K562 (cell line): ENCODE data around the gene SUPT5H. TPM values are rescaled to one million over a fixed set of nuclear protein-coding genes. Genes with fewer than 3 reads are reported as not detected.

Experiments used
- CBX5 ChIP-seq: IDR thresholded peaks from 2 replicates; pipeline ENCODE4 v1.6.1; 2014; ENCODE audit warnings: low read depth, borderline replicate concordance
- CHD7 ChIP-seq: fragments of 200-600 bp; sonication (generic); IDR thresholded peaks from one replicate; pipeline ENCODE4 v1.6.1; 2012; ENCODE audit warnings: mild to moderate bottlenecking, low read depth, low read length, inconsistent platforms
- ILF3 ChIP-seq: fragments of 450-650 bp; IDR thresholded peaks from 2 replicates; pipeline ENCODE4 v1.6.1; 2018; ENCODE audit warnings: antibody characterized with exemption, mild to moderate bottlenecking, moderate library complexity, borderline replicate concordance
- MEF2D ChIP-seq: conservative IDR thresholded peaks from 2 replicates; pipeline ENCODE4 v1.6.1; 2016; ENCODE audit warnings: low read depth, missing genetic modification characterization, missing compliant biosample characterization
- MTA3 ChIP-seq: fragments of 450-650 bp; formaldehyde crosslinking; IDR thresholded peaks from 2 replicates; pipeline ENCODE4 v1.6.1; 2017; ENCODE audit warnings: mild to moderate bottlenecking, borderline replicate concordance
- PTRF ChIP-seq: fragments of 450-650 bp; IDR thresholded peaks from 2 replicates; pipeline ENCODE4 v1.6.1; 2016; ENCODE audit warnings: mild to moderate bottlenecking, missing genetic modification characterization, missing compliant biosample characterization
- RBBP5 ChIP-seq: fragments of 200-600 bp; sonication (generic); IDR thresholded peaks from 2 replicates; pipeline ENCODE4 v1.6.1; 2012; ENCODE audit warnings: borderline replicate concordance, mild to moderate bottlenecking, low read length, control low read depth, inconsistent platforms; ENCODE audit not compliant: insufficient read depth, poor library complexity, severe bottlenecking
- TCFL5 ChIP-seq: fragments of 250-450 bp; sonication (Bioruptor Pico); conservative IDR thresholded peaks from 2 replicates; pipeline ENCODE4 v1.6.1; 2021; ENCODE audit warnings: mild to moderate bottlenecking, moderate library complexity, matching md5 sums
- ZNF280A ChIP-seq: fragments of 450-650 bp; IDR thresholded peaks from 2 replicates; pipeline ENCODE4 v1.6.1; 2018; ENCODE audit warnings: mild to moderate bottlenecking, low read depth; ENCODE audit not compliant: partially characterized antibody
- polyA plus RNA-seq, 8 experiments: library from polyadenylated mRNA; depleted of rRNA in 4 of 8; stranded (reverse) in 5 of 8; unstranded in 3 of 8; fragments of >200 nt; fragmentation: Nextera tagmentation in 2 of 8; fragmentation: Illumina TruSeq in 1 of 8; extraction: Ambion mirVana in 2 of 8; extraction: Trizol in 1 of 8; gene quantifications; 2 replicates each; pipeline versions ENCODE4 v1.2.1 to v1.2.3, GENCODE V29; 2011 to 2014; ENCODE audit warnings: inconsistent platforms in 1 of 8, missing spikeins in 1 of 8
- total RNA-seq, 7 experiments: library from RNA; depleted of rRNA in 6 of 7; stranded (reverse); fragments of >200 nt in 6 of 7; fragmentation: Illumina TruSeq in 2 of 7; extraction: Trizol in 2 of 7; gene quantifications; 2 replicates each; pipeline versions ENCODE4 v1.2.1 to v1.2.3, GENCODE V29; 2011 to 2021; ENCODE audit warnings: low replicate concordance in 1 of 7

Gene SUPT5H
- total and polyA plus RNA-seq, 9 of the 15 experiments (the other 6 are each of a cell fraction or from before 2014, with no cell fraction given) = 13.3 to 85.9 (median 35.9) TPM

- TF ChIP-seq ZNF280A (no peak), RBBP5 (no peak), MTA3 (0 out of 2 replicates have a peak, but pooled peaks have one; percentile 57), CHD7 (no peak), TCFL5 (CRISPR knock-in tag) (no peak), PTRF (tag) (no peak), MEF2D (tag) (no peak), ILF3 (no peak), CBX5 (no peak)
These were observed 41.8 kb upstream of the SUPT5H start (continued) for GRCh38 chr19:39403331-39404312.
